ENCODE data around the gene SPRYD3.

The SPRYD3 gene

DNA sequence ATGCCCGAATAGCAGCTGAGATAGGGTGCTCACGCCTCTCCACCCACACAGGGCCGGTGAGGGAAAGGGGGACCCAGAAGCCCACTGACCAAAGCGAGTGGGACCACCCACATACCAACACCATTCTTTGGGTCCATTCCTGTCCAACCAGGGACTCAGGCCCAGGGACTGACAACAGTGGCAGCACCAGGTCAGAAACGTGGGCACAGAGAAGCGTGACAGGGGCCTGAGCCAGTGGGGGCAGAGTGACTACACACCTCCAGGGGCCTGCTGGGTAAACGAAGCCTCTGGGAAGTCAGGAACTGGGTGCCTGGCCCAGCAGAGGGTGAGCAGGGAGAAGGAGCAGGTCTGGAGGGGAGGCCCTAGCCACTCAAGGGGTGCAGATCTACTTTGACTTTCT is 13.7 kb downstream of the SPRYD3 start:
- Histone ChIP-seq H3K4me2 (ENCODE audit: low read length) (peak overlapping the region; percentile 84), H3K4me1 (ENCODE audit: control insufficient read depth, low read length) (peaks cover 13% of the 10 kb centered on the region), H3K36me3 (ENCODE audit: control insufficient read depth, low read length) (peaks cover 26% of the 10 kb centered on the region), H3K4me3 (ENCODE audit: low read length) (peak overlapping the region; percentile 76), H3F3A (ENCODE audit: control insufficient read depth, insufficient read depth) (no peaks in the 10 kb centered on the region), H3K9me2 (replicated peaks; ENCODE audit: control insufficient read depth, low read length) (no peaks in the 10 kb centered on the region), H3K79me2 (ENCODE audit: control insufficient read depth, low read length) (no peaks in the 10 kb centered on the region), H3K27ac (ENCODE audit: low read depth, low read length) (no peak overlapping the region), H4K20me1 (ENCODE audit: control insufficient read depth, insufficient read depth, low read depth, low read length) (no peaks in the 10 kb centered on the region), H3K27me3 (ENCODE audit: control insufficient read depth, low read length) (no peaks in the 10 kb centered on the region), H3K9me3 (ENCODE audit: control insufficient read depth, insufficient read depth, low read length) (no peaks in the 10 kb centered on the region)
- no peak for TF ChIP-seq EZH2phosphoT487 (IDR thresholded peaks at IDR 0.05; ENCODE audit: borderline replicate concordance, low read length)
- TF ChIP-seq, protein P1, sequence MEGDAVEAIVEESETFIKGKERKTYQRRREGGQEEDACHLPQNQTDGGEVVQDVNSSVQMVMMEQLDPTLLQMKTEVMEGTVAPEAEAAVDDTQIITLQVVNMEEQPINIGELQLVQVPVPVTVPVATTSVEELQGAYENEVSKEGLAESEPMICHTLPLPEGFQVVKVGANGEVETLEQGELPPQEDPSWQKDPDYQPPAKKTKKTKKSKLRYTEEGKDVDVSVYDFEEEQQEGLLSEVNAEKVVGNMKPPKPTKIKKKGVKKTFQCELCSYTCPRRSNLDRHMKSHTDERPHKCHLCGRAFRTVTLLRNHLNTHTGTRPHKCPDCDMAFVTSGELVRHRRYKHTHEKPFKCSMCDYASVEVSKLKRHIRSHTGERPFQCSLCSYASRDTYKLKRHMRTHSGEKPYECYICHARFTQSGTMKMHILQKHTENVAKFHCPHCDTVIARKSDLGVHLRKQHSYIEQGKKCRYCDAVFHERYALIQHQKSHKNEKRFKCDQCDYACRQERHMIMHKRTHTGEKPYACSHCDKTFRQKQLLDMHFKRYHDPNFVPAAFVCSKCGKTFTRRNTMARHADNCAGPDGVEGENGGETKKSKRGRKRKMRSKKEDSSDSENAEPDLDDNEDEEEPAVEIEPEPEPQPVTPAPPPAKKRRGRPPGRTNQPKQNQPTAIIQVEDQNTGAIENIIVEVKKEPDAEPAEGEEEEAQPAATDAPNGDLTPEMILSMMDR (IDR thresholded peaks at IDR 0.05; ENCODE audit: low read depth, low read length, poor library complexity, severe bottlenecking): no peak

DNA sequence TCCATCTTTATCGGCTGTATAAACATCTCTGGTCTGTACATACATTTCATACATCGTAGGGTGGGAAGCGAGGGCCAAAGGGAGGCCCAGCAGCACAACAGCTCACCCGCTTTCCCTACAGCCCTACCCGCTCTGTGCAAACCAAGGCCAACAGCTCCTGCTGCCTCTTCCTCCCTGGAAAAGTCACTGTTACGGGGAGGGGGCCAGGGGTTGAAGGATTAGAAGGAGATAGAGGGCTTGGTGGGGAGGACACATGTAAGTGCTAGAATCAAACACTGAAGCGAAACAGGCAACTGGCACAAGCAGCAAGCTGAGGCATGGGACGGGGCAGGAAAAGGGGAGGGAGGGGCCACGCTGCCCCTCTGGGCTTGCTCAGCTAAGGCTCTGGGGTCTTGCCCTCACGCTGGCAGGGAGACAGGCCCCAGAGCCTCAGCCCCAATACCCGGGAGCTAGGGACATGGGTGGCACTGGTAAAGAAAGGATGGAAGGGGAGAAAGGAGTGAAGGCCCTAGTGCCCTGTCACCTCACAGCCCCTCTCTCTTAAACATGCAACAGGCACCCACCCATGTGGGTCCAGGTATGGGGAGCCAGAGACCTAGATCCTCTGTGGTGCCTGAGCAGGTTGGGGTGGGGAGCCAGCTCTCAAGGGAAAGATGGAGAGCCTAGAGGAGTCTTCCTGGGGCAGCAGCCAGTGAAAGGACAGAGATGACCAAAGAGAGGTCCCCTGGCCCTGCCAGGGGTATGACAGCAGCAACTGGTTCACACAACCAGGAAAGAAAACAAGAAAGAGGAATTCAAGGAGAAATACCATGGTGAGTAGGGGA is 14.4 kb downstream of the SPRYD3 start:
- Histone ChIP-seq H3F3A (ENCODE audit: control insufficient read depth, insufficient read depth) (no peaks in the 10 kb centered on the region), H3K27ac (ENCODE audit: low read depth, low read length) (no peak overlapping the region), H4K20me1 (ENCODE audit: control insufficient read depth, insufficient read depth, low read depth, low read length) (no peaks in the 10 kb centered on the region), H3K36me3 (ENCODE audit: control insufficient read depth, low read length) (peaks cover 24% of the 10 kb centered on the region), H3K27me3 (ENCODE audit: control insufficient read depth, low read length) (no peaks in the 10 kb centered on the region), H3K4me1 (ENCODE audit: control insufficient read depth, low read length) (peaks cover 13% of the 10 kb centered on the region), H3K4me3 (ENCODE audit: low read length) (no peak overlapping the region), H3K4me2 (ENCODE audit: low read length) (peak overlapping the region; percentile 84), H3K9me2 (replicated peaks; ENCODE audit: control insufficient read depth, low read length) (no peaks in the 10 kb centered on the region), H3K79me2 (ENCODE audit: control insufficient read depth, low read length) (no peaks in the 10 kb centered on the region), H3K9me3 (ENCODE audit: control insufficient read depth, insufficient read depth, low read length) (no peaks in the 10 kb centered on the region)
- TF ChIP-seq, protein P1 (IDR thresholded peaks at IDR 0.05; ENCODE audit: low read depth, low read length, poor library complexity, severe bottlenecking): no peak
- no peak for TF ChIP-seq EZH2phosphoT487 (IDR thresholded peaks at IDR 0.05; ENCODE audit: borderline replicate concordance, low read length)

DNA sequence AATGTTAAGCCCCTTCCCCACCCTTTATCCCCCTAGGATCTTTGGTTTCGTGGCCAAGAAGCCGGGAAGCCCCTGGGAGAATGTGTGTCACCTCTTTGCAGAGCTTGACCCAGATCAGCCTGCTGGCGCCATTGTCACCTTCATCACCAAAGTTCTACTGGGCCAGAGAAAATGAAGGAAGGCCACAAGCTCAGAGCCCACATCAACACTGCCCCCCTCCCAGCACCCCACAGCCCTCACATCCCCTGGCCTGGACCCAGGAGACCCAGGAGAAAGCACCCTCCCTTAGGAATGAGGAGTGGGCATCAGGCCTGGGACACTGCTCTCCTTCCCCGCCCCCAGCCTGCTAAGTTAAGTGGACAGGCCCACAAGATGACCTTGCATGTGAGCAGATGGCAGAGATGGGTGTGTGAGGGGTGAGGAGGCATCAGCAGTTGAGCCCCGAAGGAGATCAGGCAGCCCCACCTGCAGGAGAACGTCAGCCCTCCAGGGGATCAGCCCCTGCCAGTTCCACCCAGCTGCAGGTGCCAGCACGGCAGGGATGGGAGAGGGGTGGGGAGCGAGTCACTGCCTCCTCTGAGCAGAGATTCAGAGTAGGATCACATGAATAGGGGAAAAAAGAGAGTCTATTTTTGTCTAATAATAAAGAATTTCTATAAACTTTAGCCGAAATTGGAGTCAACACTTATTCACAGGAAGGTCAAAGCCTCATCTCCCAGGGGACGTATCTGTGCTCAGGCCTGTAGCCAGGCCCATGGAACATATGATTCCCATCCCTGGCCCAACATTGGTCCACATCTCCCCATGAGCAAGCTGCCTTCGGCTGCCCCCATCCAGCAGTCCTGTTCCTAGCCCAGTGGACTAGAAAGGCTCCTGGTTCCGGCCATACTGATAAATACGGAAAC is 15.2 kb downstream of the SPRYD3 start:
- Histone ChIP-seq H4K20me1 (ENCODE audit: control insufficient read depth, insufficient read depth, low read depth, low read length) (no peaks in the 10 kb centered on the region), H3K9me2 (replicated peaks; ENCODE audit: control insufficient read depth, low read length) (no peaks in the 10 kb centered on the region), H3K36me3 (ENCODE audit: control insufficient read depth, low read length) (peaks cover 24% of the 10 kb centered on the region), H3K27ac (ENCODE audit: low read depth, low read length) (no peak overlapping the region), H3K79me2 (ENCODE audit: control insufficient read depth, low read length) (no peaks in the 10 kb centered on the region), H3F3A (ENCODE audit: control insufficient read depth, insufficient read depth) (no peaks in the 10 kb centered on the region), H3K27me3 (ENCODE audit: control insufficient read depth, low read length) (no peaks in the 10 kb centered on the region), H3K9me3 (ENCODE audit: control insufficient read depth, insufficient read depth, low read length) (no peaks in the 10 kb centered on the region), H3K4me3 (ENCODE audit: low read length) (no peak overlapping the region), H3K4me1 (ENCODE audit: control insufficient read depth, low read length) (peaks cover 13% of the 10 kb centered on the region), H3K4me2 (ENCODE audit: low read length) (no peak overlapping the region)
- TF ChIP-seq, protein P1 (IDR thresholded peaks at IDR 0.05; ENCODE audit: low read depth, low read length, poor library complexity, severe bottlenecking): no peak
- TF ChIP-seq EZH2phosphoT487 (IDR thresholded peaks at IDR 0.05; ENCODE audit: borderline replicate concordance, low read length): no peak
